Astrocyte (in vitro differentiated cells and primary cell): ENCODE results near the gene RAB3GAP2. TPM values are rescaled to one million over a fixed set of nuclear protein-coding genes. Genes with fewer than 3 reads are reported as not detected.

ENCODE experiments used
- DNase-seq: peaks from one replicate; pipeline ENCODE4 v3.0.0-alpha.2; 2010; ENCODE audit warnings: low read depth
- FAIRE-seq: peaks from 2 replicates; lab custom pipeline; 2011; peaks lifted over from hg19 to GRCh38; lab: Jason Lieb, UNC
- H2AFZ ChIP-seq: 2 replicates; pipeline ENCODE4 v1.6.0; 2012; ENCODE audit warnings: low read depth, low read length, inconsistent platforms
- H3K27ac ChIP-seq: 2 replicates; pipeline ENCODE4 v1.5.1; 2011; ENCODE audit warnings: low read depth, low read length, inconsistent platforms
- H3K27me3 ChIP-seq: 2 replicates; pipeline ENCODE4 v1.6.0; 2011; ENCODE audit warnings: low read length, inconsistent platforms; ENCODE audit not compliant: insufficient read depth
- H3K36me3 ChIP-seq: 2 replicates; pipeline ENCODE4 v1.5.1; 2011; ENCODE audit warnings: low read length, inconsistent platforms; ENCODE audit not compliant: insufficient read depth
- H3K4me1 ChIP-seq: 2 replicates; pipeline ENCODE4 v1.5.1; 2011; ENCODE audit warnings: low read length, inconsistent platforms; ENCODE audit not compliant: insufficient read depth
- H3K4me2 ChIP-seq: 2 replicates; pipeline ENCODE4 v1.6.0; 2012; ENCODE audit warnings: low read length, inconsistent platforms
- H3K4me3 ChIP-seq: 2 replicates; pipeline ENCODE4 v1.5.1; 2011; ENCODE audit warnings: low read depth, mild to moderate bottlenecking, low read length, inconsistent platforms; ENCODE audit not compliant: insufficient read depth
- H3K79me2 ChIP-seq: 2 replicates; pipeline ENCODE4 v1.6.0; 2012; ENCODE audit warnings: mild to moderate bottlenecking, low read length, inconsistent platforms; ENCODE audit not compliant: insufficient read depth
- H3K9ac ChIP-seq: 2 replicates; pipeline ENCODE4 v1.6.0; 2012; ENCODE audit warnings: mild to moderate bottlenecking, low read length, inconsistent platforms
- H3K9me3 ChIP-seq: 2 replicates; pipeline ENCODE4 v1.5.1; 2012; ENCODE audit warnings: low read depth, mild to moderate bottlenecking, low read length, inconsistent platforms; ENCODE audit not compliant: insufficient read depth
- H4K20me1 ChIP-seq: 2 replicates; pipeline ENCODE4 v1.6.0; 2012; ENCODE audit warnings: low read length, inconsistent platforms; ENCODE audit not compliant: insufficient read depth
- H3K27ac Mint-ChIP-seq: one replicate; pipeline ENCODE4 v1.8.0; 2021; ENCODE audit warnings: mild to moderate bottlenecking, mixed read lengths; ENCODE audit not compliant: unreplicated experiment
- H3K27me3 Mint-ChIP-seq: one replicate; pipeline ENCODE4 v1.8.0; 2021; ENCODE audit warnings: low read depth, mixed read lengths; ENCODE audit not compliant: unreplicated experiment
- H3K36me3 Mint-ChIP-seq: one replicate; pipeline ENCODE4 v1.8.0; 2021; ENCODE audit warnings: low read depth, mixed read lengths; ENCODE audit not compliant: unreplicated experiment
- H3K4me1 Mint-ChIP-seq: one replicate; pipeline ENCODE4 v1.8.0; 2021; ENCODE audit warnings: low read depth, mixed read lengths; ENCODE audit not compliant: unreplicated experiment
- H3K4me3 Mint-ChIP-seq: one replicate; pipeline ENCODE4 v1.8.0; 2021; ENCODE audit warnings: mild to moderate bottlenecking, moderate library complexity, mixed read lengths; ENCODE audit not compliant: unreplicated experiment
- H3K9me3 Mint-ChIP-seq: one replicate; pipeline ENCODE4 v1.8.0; 2021; ENCODE audit warnings: mild to moderate bottlenecking, mixed read lengths; ENCODE audit not compliant: unreplicated experiment
- CTCF ChIP-seq: IDR thresholded peaks from 2 replicates; pipeline ENCODE4 v1.5.1; 2011; ENCODE audit warnings: low read depth, mild to moderate bottlenecking, inconsistent platforms, low read length, moderate library complexity; ENCODE audit not compliant: insufficient read depth
- EZH2 ChIP-seq: IDR thresholded peaks from 2 replicates; pipeline ENCODE4 v1.6.1; 2012; ENCODE audit warnings: mild to moderate bottlenecking, low read length, inconsistent platforms; ENCODE audit not compliant: insufficient read depth
- total RNA-seq: library from RNA; stranded (reverse); gene quantifications from 2 replicates; pipeline ENCODE4 v1.2.1, GENCODE V29; 2021

The RAB3GAP2 gene
- total RNA-seq, 1 donor from 2014 or later, result 68.1 TPM

- Histone ChIP-seq H3K4me3 (no peak overlapping the region), H3K9ac (no peak overlapping the region), H4K20me1 (peaks cover 72% of the 10 kb centered on the region), H3K9me3 (no peaks in the 10 kb centered on the region), H3K36me3 (no peaks in the 10 kb centered on the region), H3K27ac (no peak overlapping the region), H3K4me1 (no peaks in the 10 kb centered on the region), H3K79me2 (peaks cover 87% of the 10 kb centered on the region), H3K4me2 (no peak overlapping the region), H3K27me3 (no peaks in the 10 kb centered on the region), H2AFZ (no peak overlapping the region)
- DNase-seq (no peak), FAIRE-seq (no peak)
- TF ChIP-seq EZH2 (no peak), CTCF (no peak)
- Mint-ChIP-seq H3K4me1 (peaks cover 7% of the 10 kb centered on the region), H3K4me3 (no peak overlapping the region), H3K27me3 (no peaks in the 10 kb centered on the region), H3K27ac (no peak overlapping the region), H3K9me3 (no peaks in the 10 kb centered on the region), H3K36me3 (peaks cover 11% of the 10 kb centered on the region)
Observed at GRCh38 chr1:220224033-220224432, 48.2 kb downstream of the RAB3GAP2 start.

- no peak for FAIRE-seq
- no peaks in the 10 kb centered on the region for H3K4me1 ChIP-seq
- H3K4me3 ChIP-seq, result no peak overlapping the region
- no peak overlapping the region for H2AFZ ChIP-seq
- no peaks in the 10 kb centered on the region for H3K36me3 ChIP-seq
- H3K4me3 Mint-ChIP-seq, result no peak overlapping the region
- TF ChIP-seq CTCF (no peak), EZH2 (no peak)
- no peak for DNase-seq
- H3K9ac ChIP-seq, result no peak overlapping the region
- H3K27me3 ChIP-seq, result no peaks in the 10 kb centered on the region
- H4K20me1 ChIP-seq, result peaks cover 69% of the 10 kb centered on the region
- peaks cover 82% of the 10 kb centered on the region for H3K79me2 ChIP-seq
- no peaks in the 10 kb centered on the region for H3K27me3 Mint-ChIP-seq
- H3K9me3 Mint-ChIP-seq, result no peaks in the 10 kb centered on the region
- no peak overlapping the region for H3K27ac ChIP-seq
- peaks cover 5% of the 10 kb centered on the region for H3K36me3 Mint-ChIP-seq
- H3K9me3 ChIP-seq, result no peaks in the 10 kb centered on the region
- no peak overlapping the region for H3K4me2 ChIP-seq
- no peak overlapping the region for H3K27ac Mint-ChIP-seq
- peaks cover 11% of the 10 kb centered on the region for H3K4me1 Mint-ChIP-seq
Observed at GRCh38 chr1:220222939-220223338, 49.3 kb downstream of the RAB3GAP2 start.

DNA sequence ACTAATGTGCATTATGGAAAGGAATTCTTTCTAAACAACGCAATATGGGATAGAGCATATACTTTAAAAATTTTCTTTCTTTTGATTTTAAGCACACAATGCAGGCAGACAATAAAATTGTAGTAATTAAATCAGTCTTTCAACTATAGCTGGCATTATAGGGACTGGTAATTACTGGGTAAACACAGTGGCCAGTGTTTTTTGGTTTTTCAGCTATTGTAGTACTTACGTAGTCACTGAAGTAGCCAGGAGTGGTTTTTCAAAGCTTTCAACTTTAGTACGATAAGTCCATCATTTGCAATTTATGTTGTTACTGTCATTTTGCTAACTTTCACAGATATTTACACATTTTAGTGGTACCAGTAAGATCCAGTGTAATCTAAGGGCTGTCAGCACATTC lies 50.6 kb downstream of the RAB3GAP2 start:
- Histone ChIP-seq H3K27ac (no peak overlapping the region), H3K4me3 (no peak overlapping the region), H3K9me3 (no peaks in the 10 kb centered on the region), H3K4me2 (no peak overlapping the region), H3K9ac (no peak overlapping the region), H3K36me3 (no peaks in the 10 kb centered on the region), H4K20me1 (peaks cover 69% of the 10 kb centered on the region), H2AFZ (no peak overlapping the region), H3K27me3 (no peaks in the 10 kb centered on the region), H3K79me2 (peaks cover 88% of the 10 kb centered on the region), H3K4me1 (no peaks in the 10 kb centered on the region)
- Mint-ChIP-seq H3K4me3 (no peak overlapping the region), H3K27me3 (no peaks in the 10 kb centered on the region), H3K4me1 (peaks cover 11% of the 10 kb centered on the region), H3K36me3 (peaks cover 3% of the 10 kb centered on the region), H3K9me3 (no peaks in the 10 kb centered on the region), H3K27ac (no peak overlapping the region)
- no peak for TF ChIP-seq EZH2
- TF ChIP-seq CTCF, result no peak
- no peak for FAIRE-seq
- DNase-seq, result no peak
